ENCODE results near the gene MYO1B.

Gene MYO1B

GRCh38 chr2:191258996-191259395 is 13.8 kb downstream of the MYO1B start:
- Histone ChIP-seq H3K9me2 (replicated peaks; ENCODE audit: insufficient read depth, low read length) (no peaks in the 10 kb centered on the region), H3K9ac (ENCODE audit: low read length) (no peak overlapping the region), H3K27ac (ENCODE audit: low read depth, low read length) (no peak overlapping the region), H3K4me2 (ENCODE audit: low read depth, low read length, poor library complexity, severe bottlenecking) (no peak overlapping the region), H3K4me3 (ENCODE audit: insufficient read depth, low read length, poor library complexity, severe bottlenecking) (no peak overlapping the region), H2AFZ (ENCODE audit: low read depth, low read length, severe bottlenecking) (no peak overlapping the region), H3K9me3 (ENCODE audit: insufficient read depth, low read length) (no peaks in the 10 kb centered on the region), H4K20me1 (ENCODE audit: low read depth, low read length) (no peaks in the 10 kb centered on the region), H3K27me3 (ENCODE audit: low read length) (no peaks in the 10 kb centered on the region), H3K79me2 (ENCODE audit: insufficient read depth, low read length) (no peaks in the 10 kb centered on the region), H3K36me3 (ENCODE audit: low read length) (no peaks in the 10 kb centered on the region), H3F3A (ENCODE audit: insufficient read depth) (no peaks in the 10 kb centered on the region)
- TF ChIP-seq CTCF (IDR thresholded peaks at IDR 0.05; ENCODE audit: insufficient read depth, low read length, poor library complexity, severe bottlenecking) (no peak), EZH2phosphoT487 (conservative IDR thresholded peaks at IDR 0.05; ENCODE audit: low read length) (no peak)

- no peak overlapping the region for H3K4me2 ChIP-seq (ENCODE audit: low read depth, low read length, poor library complexity, severe bottlenecking)
- no peaks in the 10 kb centered on the region for H3K79me2 ChIP-seq (ENCODE audit: insufficient read depth, low read length)
- no peak overlapping the region for H3K27ac ChIP-seq (ENCODE audit: low read depth, low read length)
- no peaks in the 10 kb centered on the region for H3K27me3 ChIP-seq (ENCODE audit: low read length)
- no peak overlapping the region for H3K4me3 ChIP-seq (ENCODE audit: insufficient read depth, low read length, poor library complexity, severe bottlenecking)
- H3K9ac ChIP-seq (ENCODE audit: low read length): no peak overlapping the region
- no peaks in the 10 kb centered on the region for H3K36me3 ChIP-seq (ENCODE audit: low read length)
- H3F3A ChIP-seq (ENCODE audit: insufficient read depth): no peaks in the 10 kb centered on the region
- no peak overlapping the region for H2AFZ ChIP-seq (ENCODE audit: low read depth, low read length, severe bottlenecking)
- no peak for TF ChIP-seq EZH2phosphoT487 (conservative IDR thresholded peaks at IDR 0.05; ENCODE audit: low read length)
- no peaks in the 10 kb centered on the region for H4K20me1 ChIP-seq (ENCODE audit: low read depth, low read length)
- no peaks in the 10 kb centered on the region for H3K9me2 ChIP-seq (replicated peaks; ENCODE audit: insufficient read depth, low read length)
- H3K9me3 ChIP-seq (ENCODE audit: insufficient read depth, low read length): no peaks in the 10 kb centered on the region
These were observed 17.2 kb downstream of the MYO1B start for GRCh38 chr2:191262436-191262835.

GRCh38 chr2:191263050-191263449 is 17.8 kb downstream of the MYO1B start:
- TF ChIP-seq CTCF (IDR thresholded peaks at IDR 0.05; ENCODE audit: insufficient read depth, low read length, poor library complexity, severe bottlenecking): no peak
- no peak for TF ChIP-seq EZH2phosphoT487 (conservative IDR thresholded peaks at IDR 0.05; ENCODE audit: low read length)
- H4K20me1 ChIP-seq (ENCODE audit: low read depth, low read length): no peaks in the 10 kb centered on the region
- H3K4me2 ChIP-seq (ENCODE audit: low read depth, low read length, poor library complexity, severe bottlenecking): no peak overlapping the region
- no peaks in the 10 kb centered on the region for H3F3A ChIP-seq (ENCODE audit: insufficient read depth)
- no peaks in the 10 kb centered on the region for H3K27me3 ChIP-seq (ENCODE audit: low read length)
- H3K9me2 ChIP-seq (replicated peaks; ENCODE audit: insufficient read depth, low read length): no peaks in the 10 kb centered on the region
- no peaks in the 10 kb centered on the region for H3K9me3 ChIP-seq (ENCODE audit: insufficient read depth, low read length)
- no peak overlapping the region for H3K4me3 ChIP-seq (ENCODE audit: insufficient read depth, low read length, poor library complexity, severe bottlenecking)
- H3K36me3 ChIP-seq (ENCODE audit: low read length): no peaks in the 10 kb centered on the region
- no peaks in the 10 kb centered on the region for H3K79me2 ChIP-seq (ENCODE audit: insufficient read depth, low read length)
- H3K27ac ChIP-seq (ENCODE audit: low read depth, low read length): no peak overlapping the region
- no peak overlapping the region for H2AFZ ChIP-seq (ENCODE audit: low read depth, low read length, severe bottlenecking)
- H3K9ac ChIP-seq (ENCODE audit: low read length): no peak overlapping the region

- Histone ChIP-seq H3K4me2 (ENCODE audit: low read depth, low read length, poor library complexity, severe bottlenecking) (no peak overlapping the region), H3K9me2 (replicated peaks; ENCODE audit: insufficient read depth, low read length) (no peaks in the 10 kb centered on the region), H2AFZ (ENCODE audit: low read depth, low read length, severe bottlenecking) (no peak overlapping the region), H3F3A (ENCODE audit: insufficient read depth) (no peaks in the 10 kb centered on the region), H3K9me3 (ENCODE audit: insufficient read depth, low read length) (no peaks in the 10 kb centered on the region), H4K20me1 (ENCODE audit: low read depth, low read length) (no peaks in the 10 kb centered on the region), H3K27ac (ENCODE audit: low read depth, low read length) (no peak overlapping the region), H3K79me2 (ENCODE audit: insufficient read depth, low read length) (no peaks in the 10 kb centered on the region), H3K27me3 (ENCODE audit: low read length) (no peaks in the 10 kb centered on the region), H3K9ac (ENCODE audit: low read length) (no peak overlapping the region), H3K4me3 (ENCODE audit: insufficient read depth, low read length, poor library complexity, severe bottlenecking) (no peak overlapping the region), H3K36me3 (ENCODE audit: low read length) (no peaks in the 10 kb centered on the region)
- TF ChIP-seq CTCF (IDR thresholded peaks at IDR 0.05; ENCODE audit: insufficient read depth, low read length, poor library complexity, severe bottlenecking) (no peak), EZH2phosphoT487 (conservative IDR thresholded peaks at IDR 0.05; ENCODE audit: low read length) (no peak)
These were observed 19.5 kb downstream of the MYO1B start for GRCh38 chr2:191264647-191265081.

Measured in SU-DHL-6 (cell line).